DND-41 (cell line): ENCODE measurements around the gene MBP.

Experiments used
- ATAC-seq: fragments of 200-7000 bp; cut with Tn5 transposase; 3 replicates; pipeline ENCODE4 v1.9.1; 2021; ENCODE audit warnings: low read depth; ENCODE audit not compliant: insufficient read depth
- DNase-seq: peaks from one replicate; pipeline ENCODE4 v3.0.0-alpha.2; 2020
- H2AFZ ChIP-seq: 2 replicates; pipeline ENCODE4 v1.6.0; 2012; ENCODE audit warnings: low read depth, low read length
- H3K27ac ChIP-seq: 2 replicates; pipeline ENCODE4 v1.5.1; 2012; ENCODE audit warnings: low read length, inconsistent platforms
- H3K27me3 ChIP-seq: fragments of 200-600 bp; sonication (generic); 2 replicates; pipeline ENCODE4 v1.6.0; 2012; ENCODE audit warnings: low read length, mild to moderate bottlenecking, inconsistent platforms; ENCODE audit not compliant: insufficient read depth, poor library complexity
- H3K36me3 ChIP-seq: 2 replicates; pipeline ENCODE4 v1.5.1; 2012; ENCODE audit warnings: low read length, inconsistent platforms; ENCODE audit not compliant: insufficient read depth
- H3K4me1 ChIP-seq: 2 replicates; pipeline ENCODE4 v1.5.1; 2012; ENCODE audit warnings: mild to moderate bottlenecking, low read length; ENCODE audit not compliant: insufficient read depth
- H3K4me2 ChIP-seq: 2 replicates; pipeline ENCODE4 v1.6.0; 2012; ENCODE audit warnings: mild to moderate bottlenecking, moderate library complexity, low read length, inconsistent platforms; ENCODE audit not compliant: insufficient read depth
- H3K4me3 ChIP-seq, 2 experiments: fragments of 200-600 bp in 1 of 2; shearing (Covaris generic) in 1 of 2; 2 replicates each; pipeline ENCODE4 v1.5.1; 2012 to 2016; ENCODE audit warnings: inconsistent platforms in 2 of 2, low read length in 2 of 2, mild to moderate bottlenecking in 2 of 2, low read depth in 1 of 2, moderate library complexity in 1 of 2
- H3K79me2 ChIP-seq: 2 replicates; pipeline ENCODE4 v1.6.0; 2012; ENCODE audit warnings: low read length, inconsistent platforms; ENCODE audit not compliant: insufficient read depth
- H3K9ac ChIP-seq: 2 replicates; pipeline ENCODE4 v1.6.0; 2012; ENCODE audit warnings: low read depth, mild to moderate bottlenecking, inconsistent platforms, low read length, moderate library complexity
- H3K9me3 ChIP-seq: 2 replicates; pipeline ENCODE4 v1.5.1; 2012; ENCODE audit warnings: low read length, moderate library complexity, mild to moderate bottlenecking, inconsistent platforms; ENCODE audit not compliant: insufficient read depth, severe bottlenecking
- H4K20me1 ChIP-seq: 2 replicates; pipeline ENCODE4 v1.6.0; 2012; ENCODE audit warnings: low read length; ENCODE audit not compliant: insufficient read depth
- CTCF ChIP-seq: IDR thresholded peaks from 2 replicates; pipeline ENCODE4 v1.5.1; 2012; ENCODE audit warnings: borderline replicate concordance, low read length, moderate library complexity, mild to moderate bottlenecking; ENCODE audit not compliant: poor library complexity, severe bottlenecking; ENCODE audit errors: extremely low read depth
- EZH2 ChIP-seq: IDR thresholded peaks from 3 replicates; pipeline ENCODE4 v1.6.1; 2012; ENCODE audit warnings: borderline replicate concordance, low read depth, mild to moderate bottlenecking, moderate library complexity, low read length, inconsistent platforms; ENCODE audit not compliant: severe bottlenecking

Gene MBP

DNA sequence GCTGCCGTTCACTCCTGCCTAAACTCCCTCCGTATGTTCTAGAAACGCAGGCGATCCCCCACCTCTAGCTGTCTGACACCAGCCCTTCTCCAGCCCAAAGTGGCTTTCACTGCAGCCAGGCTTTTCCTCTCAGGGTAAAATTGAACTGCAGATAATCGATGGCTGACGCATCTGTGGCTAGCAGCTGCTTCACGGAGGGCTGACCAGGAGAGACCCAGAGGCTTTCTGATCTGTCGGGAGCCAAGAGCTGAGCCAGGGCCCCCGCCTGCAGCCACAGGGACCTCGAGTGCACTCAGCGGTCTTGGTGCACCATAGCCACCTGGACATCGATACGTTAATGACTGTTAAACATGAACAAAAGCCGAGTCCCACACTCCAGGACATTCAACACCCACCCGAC lies 107.5 kb downstream of the MBP start:
- no peak overlapping the region for H3K4me3 ChIP-seq
- H3K79me2 ChIP-seq: peaks cover 28% of the 10 kb centered on the region
- H3K27me3 ChIP-seq: no peaks in the 10 kb centered on the region
- no peaks in the 10 kb centered on the region for H3K4me1 ChIP-seq
- H2AFZ ChIP-seq: no peak overlapping the region
- DNase-seq (no peak), ATAC-seq (no peak)
- H3K9ac ChIP-seq: no peak overlapping the region
- H3K36me3 ChIP-seq: peaks cover 35% of the 10 kb centered on the region
- TF ChIP-seq EZH2: no peak
- no peak for TF ChIP-seq CTCF
- no peaks in the 10 kb centered on the region for H3K9me3 ChIP-seq
- no peak overlapping the region for H3K27ac ChIP-seq
- H4K20me1 ChIP-seq: 0 out of 2 replicates have a peak, but pooled peaks cover 5% of the 10 kb centered on the region
- H3K4me2 ChIP-seq: no peak overlapping the region

DNA sequence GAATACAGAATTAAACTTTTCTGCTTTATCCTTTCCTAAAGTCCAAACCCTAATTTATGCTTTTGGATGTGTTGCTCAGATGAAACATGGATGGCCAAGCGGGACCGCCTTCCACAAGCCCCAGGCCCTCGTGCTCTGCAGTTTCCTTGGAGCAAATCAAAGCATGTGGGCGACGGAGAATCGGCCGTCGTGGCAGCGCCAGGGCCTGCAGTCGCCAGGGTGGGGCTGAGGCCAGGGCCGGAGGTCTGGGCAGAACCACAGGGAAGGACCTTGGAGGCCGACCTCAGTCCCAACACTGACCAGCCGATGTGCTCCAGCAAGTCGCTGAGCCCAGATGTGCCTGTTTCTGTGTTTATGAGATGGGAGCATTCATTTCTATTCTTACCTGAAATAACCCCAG lies 108.1 kb downstream of the MBP start:
- Histone ChIP-seq H4K20me1 (0 out of 2 replicates have a peak, but pooled peaks cover 5% of the 10 kb centered on the region), H3K79me2 (peaks cover 22% of the 10 kb centered on the region), H3K9me3 (no peaks in the 10 kb centered on the region), H2AFZ (no peak overlapping the region), H3K27ac (no peak overlapping the region), H3K9ac (no peak overlapping the region), H3K4me1 (no peaks in the 10 kb centered on the region), H3K4me2 (no peak overlapping the region), H3K36me3 (peaks cover 31% of the 10 kb centered on the region), H3K4me3 (no peak overlapping the region), H3K27me3 (no peaks in the 10 kb centered on the region)
- TF ChIP-seq CTCF (no peak), EZH2 (no peak)
- ATAC-seq (no peak), DNase-seq (no peak)

GRCh38 chr18:77023102-77023782 lies 109.3 kb downstream of the MBP start:
- 0 out of 2 replicates have a peak overlapping the region, but pooled peaks have one; percentile 8 for H3K27ac ChIP-seq
- peaks cover 22% of the 10 kb centered on the region for H3K79me2 ChIP-seq
- H3K9ac ChIP-seq: no peak overlapping the region
- 0 out of 2 replicates have a peak, but pooled peaks cover 5% of the 10 kb centered on the region for H4K20me1 ChIP-seq
- peaks cover 31% of the 10 kb centered on the region for H3K36me3 ChIP-seq
- H3K27me3 ChIP-seq: no peaks in the 10 kb centered on the region
- H2AFZ ChIP-seq: no peak overlapping the region
- ATAC-seq: peak; percentile 20; the same call in 1 of the 3 replicates
- DNase-seq: no peak
- no peak overlapping the region for H3K4me3 ChIP-seq
- no peaks in the 10 kb centered on the region for H3K9me3 ChIP-seq
- H3K4me2 ChIP-seq: no peak overlapping the region
- TF ChIP-seq CTCF: no peak
- TF ChIP-seq EZH2: no peak
- H3K4me1 ChIP-seq: no peaks in the 10 kb centered on the region

DNA sequence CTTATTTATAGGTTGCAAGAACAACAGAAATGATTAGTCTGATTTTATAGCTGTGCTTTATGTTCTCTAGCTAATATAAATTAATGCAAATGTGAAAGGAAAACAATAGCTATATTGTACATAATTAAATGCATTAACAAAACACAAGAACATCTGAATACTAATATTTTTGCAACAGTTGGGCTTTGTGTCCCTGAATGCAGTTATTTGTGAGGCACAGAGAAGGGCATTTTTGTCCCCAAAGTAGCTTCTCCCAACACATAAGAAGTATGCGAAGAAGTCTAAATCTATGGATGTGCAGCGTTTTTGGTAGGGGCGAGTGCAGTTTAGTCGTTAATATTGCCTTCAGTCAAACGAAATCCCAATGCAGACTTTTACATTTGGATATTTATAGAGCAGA lies 110.0 kb downstream of the MBP start:
- Histone ChIP-seq H4K20me1 (0 out of 2 replicates have a peak, but pooled peaks cover 5% of the 10 kb centered on the region), H3K36me3 (peaks cover 31% of the 10 kb centered on the region)

More for the DNA sequence above, 110.0 kb downstream of the MBP start:
- H3K4me3 ChIP-seq: no peak overlapping the region
- no peak overlapping the region for H3K9ac ChIP-seq
- no peaks in the 10 kb centered on the region for H3K27me3 ChIP-seq
- DNase-seq (no peak), ATAC-seq (no peak)
- no peak overlapping the region for H3K27ac ChIP-seq
- H2AFZ ChIP-seq: no peak overlapping the region
- TF ChIP-seq CTCF (no peak), EZH2 (no peak)
- no peaks in the 10 kb centered on the region for H3K9me3 ChIP-seq
- no peaks in the 10 kb centered on the region for H3K4me1 ChIP-seq
- H3K4me2 ChIP-seq: no peak overlapping the region
- peaks cover 22% of the 10 kb centered on the region for H3K79me2 ChIP-seq
